A673 (cell line): ENCODE data around the gene MAP2K5. TPM values are rescaled to one million over a fixed set of nuclear protein-coding genes. Genes with fewer than 3 reads are reported as not detected.

Experiments used
- BruUV-seq: library from RNA; stranded (reverse); fragments of 400-500 nt; replicated peaks from 2 replicates; lab custom pipeline; 2021; lab: Mats Ljungman, UMichigan
- CTCF ChIA-PET: fragments of 300-600 bp; sonication (Branson Sonifier 250); formaldehyde crosslinking; loops from one replicate; lab custom pipeline; 2022; ENCODE audit warnings: antibody characterized with exemption; lab: Charles Lee
- POLR2A ChIA-PET: fragments of 300-600 bp; sonication (Branson Sonifier 250); formaldehyde crosslinking; loops from one replicate; lab custom pipeline; 2022; ENCODE audit warnings: antibody characterized with exemption; ENCODE audit not compliant: low non-redundant PET; lab: Charles Lee
- DNase-seq: peaks from one replicate; pipeline ENCODE4 v3.0.0-alpha.2; 2015; ENCODE audit warnings: low spot score
- H3K27ac ChIP-seq: fragments of 200-600 bp; sonication (generic); 2 replicates; pipeline ENCODE4 v1.5.1; 2016; ENCODE audit warnings: mixed run types, low read depth, mild to moderate bottlenecking, mixed read lengths, antibody characterized with exemption, low read length; ENCODE audit not compliant: poor library complexity, severe bottlenecking
- H3K27me3 ChIP-seq: fragments of 200-600 bp; sonication (generic); replicated peaks from 2 replicates; pipeline ENCODE4 v1.6.1; 2017; ENCODE audit warnings: mixed run types, low read depth, mild to moderate bottlenecking, mixed read lengths, antibody characterized with exemption, low read length; ENCODE audit not compliant: insufficient read depth, poor library complexity
- H3K36me3 ChIP-seq: fragments of 200-600 bp; sonication (generic); 2 replicates; pipeline ENCODE4 v1.6.1; 2016; ENCODE audit warnings: mixed run types, mild to moderate bottlenecking, mixed read lengths, antibody characterized with exemption, low read length; ENCODE audit not compliant: insufficient read depth, poor library complexity, severe bottlenecking
- H3K4me1 ChIP-seq: fragments of 200-600 bp; sonication (generic); 2 replicates; pipeline ENCODE4 v1.6.1; 2017; ENCODE audit warnings: mixed run types, mild to moderate bottlenecking, mixed read lengths, antibody characterized with exemption, low read length; ENCODE audit not compliant: insufficient read depth, poor library complexity, severe bottlenecking
- H3K4me3 ChIP-seq: fragments of 200-600 bp; sonication (generic); 2 replicates; pipeline ENCODE4 v1.5.1; 2016; ENCODE audit warnings: low read depth, mixed run types, mild to moderate bottlenecking, mixed read lengths, low read length; ENCODE audit not compliant: poor library complexity, severe bottlenecking
- H3K9me3 ChIP-seq: fragments of 200-600 bp; sonication (generic); 2 replicates; pipeline ENCODE4 v1.6.1; 2016; ENCODE audit warnings: mixed run types, low read depth, mild to moderate bottlenecking, mixed read lengths, antibody characterized with exemption, low read length; ENCODE audit not compliant: poor library complexity, severe bottlenecking
- CTCF ChIP-seq: fragments of 300-800, 200-600 bp; sonication (generic); conservative IDR thresholded peaks from 2 replicates; pipeline ENCODE4 v1.5.1; 2017; ENCODE audit warnings: low read depth, mild to moderate bottlenecking, antibody characterized with exemption, low read length, moderate library complexity, mixed read lengths
- EZH2 ChIP-seq: fragments of 200-600 bp; sonication (generic); IDR thresholded peaks from 2 replicates; pipeline ENCODE4 v1.6.1; 2017; ENCODE audit warnings: borderline replicate concordance, low read depth, mild to moderate bottlenecking, mixed read lengths, antibody characterized with exemption, low read length; ENCODE audit not compliant: poor library complexity, severe bottlenecking
- intact Hi-C: fragments of 100-400 bp; cut with micrococcal nuclease; formaldehyde crosslinking; loops from one replicate; pipeline ENCODE4 v1.10.0; 2022; ENCODE audit not compliant: unreplicated experiment
- total RNA-seq: library from RNA; stranded (reverse); gene quantifications from 2 replicates; pipeline ENCODE4 v1.2.3, GENCODE V29; 2021

Gene MAP2K5
- total RNA-seq, 1 experiment from 2014 or later: 62.8 TPM

DNA sequence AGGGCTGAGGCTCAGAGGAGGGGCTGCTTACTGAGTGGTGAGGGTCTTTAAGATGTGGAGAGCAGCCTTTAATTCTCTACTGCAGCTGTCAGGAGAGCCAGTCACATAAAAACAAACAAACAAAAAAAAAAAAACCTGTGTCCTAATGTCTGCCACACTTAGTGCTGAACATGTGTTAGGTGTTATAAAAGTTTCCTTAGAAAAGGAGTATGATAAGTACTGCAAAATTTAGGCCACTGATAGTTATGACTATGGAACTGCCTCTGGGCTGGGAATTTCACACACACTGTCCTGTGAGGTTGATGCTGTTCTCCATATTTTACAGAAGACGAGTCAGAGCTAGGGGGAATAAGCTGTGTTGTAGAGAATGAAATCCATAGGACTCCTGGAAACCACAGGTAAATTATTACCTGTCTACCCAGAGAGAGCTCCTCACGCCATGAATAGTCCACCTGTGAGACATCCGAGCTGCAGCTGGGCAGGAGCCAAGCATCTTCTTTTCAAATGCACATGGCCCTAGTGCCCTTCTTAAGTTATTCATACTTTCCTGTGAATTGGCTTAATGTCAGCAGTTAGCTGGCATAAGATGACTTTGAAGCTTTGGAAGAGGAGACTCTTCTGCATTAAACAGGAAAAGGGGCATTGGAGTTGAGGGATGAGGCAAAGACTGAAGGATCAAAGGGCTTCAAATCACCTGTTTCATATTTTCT lies 248.3 kb downstream of the MAP2K5 start:
- ChIA-PET CTCF (no interaction called here), POLR2A (no interaction called here)
- no peak for DNase-seq
- TF ChIP-seq EZH2: no peak
- TF ChIP-seq CTCF: no peak
- H3K9me3 ChIP-seq: peaks cover 10% of the 10 kb centered on the region
- H3K36me3 ChIP-seq: no peaks in the 10 kb centered on the region
- intact Hi-C loops: no loop called here
- peaks cover 15% of the 10 kb centered on the region for H3K4me1 ChIP-seq
- no peak overlapping the region for H3K27ac ChIP-seq
- H3K4me3 ChIP-seq: no peak overlapping the region
- BruUV-seq: no TSS peak
- H3K27me3 ChIP-seq: no peaks in the 10 kb centered on the region

- H3K9me3 ChIP-seq: peaks cover 10% of the 10 kb centered on the region
- ChIA-PET POLR2A (no interaction called here), CTCF (no interaction called here)
- no peaks in the 10 kb centered on the region for H3K36me3 ChIP-seq
- BruUV-seq: no TSS peak
- peaks cover 22% of the 10 kb centered on the region for H3K4me1 ChIP-seq
- no peak for TF ChIP-seq CTCF
- TF ChIP-seq EZH2: no peak
- H3K27me3 ChIP-seq: no peaks in the 10 kb centered on the region
- H3K27ac ChIP-seq: no peak overlapping the region
- intact Hi-C loops: no loop called here
- DNase-seq: peak; percentile 54
- H3K4me3 ChIP-seq: no peak overlapping the region
These were observed 249.9 kb downstream of the MAP2K5 start for GRCh38 chr15:67792250-67792942.

DNA sequence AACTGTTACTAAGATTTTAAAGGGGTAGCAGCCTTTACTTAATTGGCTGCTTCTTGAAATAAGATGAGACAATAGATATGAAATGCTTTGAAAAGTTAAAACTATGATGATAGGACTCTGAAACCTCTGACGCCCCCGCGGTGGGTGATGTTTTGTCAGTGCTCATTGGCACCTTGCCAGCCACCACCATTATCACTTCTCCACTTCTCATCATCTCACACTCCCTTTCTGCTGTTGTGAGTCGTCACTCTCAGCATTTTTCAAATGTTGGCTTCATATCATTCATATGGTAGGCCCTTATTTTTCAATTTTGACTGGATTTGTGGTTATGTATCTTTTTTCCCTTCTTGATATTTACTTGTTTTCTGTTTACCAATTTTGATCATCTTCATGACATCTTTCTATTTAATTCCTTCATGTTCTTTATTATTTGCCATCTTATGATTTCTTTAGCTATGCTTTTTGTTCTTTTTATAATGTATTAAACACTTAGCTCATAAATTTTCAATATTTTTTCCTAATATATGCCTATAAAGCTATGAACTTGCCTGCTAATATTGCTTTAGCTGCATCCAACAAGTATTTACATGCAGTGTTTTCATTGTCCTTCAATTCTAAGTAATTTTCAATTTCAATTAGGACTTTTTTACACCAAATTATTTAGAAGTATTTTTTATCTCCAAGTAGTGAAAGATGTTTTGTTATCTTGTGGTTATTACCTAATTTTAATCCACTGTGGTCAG lies 252.5 kb downstream of the MAP2K5 start:
- Histone ChIP-seq H3K27ac (no peak overlapping the region), H3K4me3 (no peak overlapping the region), H3K9me3 (peaks cover 10% of the 10 kb centered on the region), H3K27me3 (no peaks in the 10 kb centered on the region), H3K36me3 (no peaks in the 10 kb centered on the region), H3K4me1 (peaks cover 27% of the 10 kb centered on the region)
- CTCF ChIA-PET: no interaction called here
- intact Hi-C loops: no loop called here
- POLR2A ChIA-PET: no interaction called here
- TF ChIP-seq CTCF (no peak), EZH2 (no peak)
- no peak for DNase-seq
- no TSS peak for BruUV-seq
